ENCODE measurements around the gene ITSN1.

ITSN1 gene

DNA sequence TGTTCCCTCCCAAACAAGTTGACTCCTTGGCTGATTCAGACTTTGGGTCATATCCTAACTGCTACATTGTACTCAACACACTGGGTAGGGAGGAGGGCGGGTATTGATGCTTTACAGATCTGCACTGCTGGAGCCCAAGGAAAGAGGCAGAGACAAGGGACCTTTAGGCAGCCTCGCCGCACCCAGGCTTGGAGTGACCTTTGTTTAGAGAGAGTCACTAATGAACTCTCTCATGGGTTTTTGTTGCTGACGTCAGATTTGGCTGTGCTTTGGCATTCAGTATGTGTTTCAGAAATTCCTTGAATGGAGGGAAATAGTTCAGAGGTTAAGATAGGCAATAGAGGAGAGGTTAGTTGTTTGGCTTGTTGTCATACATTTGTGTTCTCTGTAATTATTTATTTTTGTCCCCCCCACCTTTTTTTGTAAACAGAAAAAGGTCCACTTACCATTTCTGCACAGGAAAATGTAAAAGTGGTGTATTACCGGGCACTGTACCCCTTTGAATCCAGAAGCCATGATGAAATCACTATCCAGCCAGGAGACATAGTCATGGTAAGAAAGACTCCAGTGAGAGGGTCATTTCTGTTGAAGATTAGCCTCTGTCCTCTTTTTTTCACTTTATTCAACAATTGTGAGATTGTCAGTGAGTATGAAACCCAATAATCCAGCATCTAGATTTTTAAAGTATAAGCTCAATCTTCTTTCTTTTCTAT, 157.2 kb downstream of the ITSN1 start:
- Histone ChIP-seq H3K9ac (ENCODE audit: low read depth in 1 of 2, low read length in 2 of 2) (no peak overlapping the region), H3K4me1 (ENCODE audit: control insufficient read depth in 1 of 2, insufficient read depth in 2 of 2, low read length in 2 of 2) (no peaks in the 10 kb centered on the region), H3K36me3 (ENCODE audit: control insufficient read depth in 1 of 2, insufficient read depth in 2 of 2, low read length in 2 of 2) (peaks cover 2 to 3% of the 10 kb centered on the region in 2 donors), H3K9me3 (ENCODE audit: control insufficient read depth in 1 of 2, low read length in 2 of 2) (no peaks in the 10 kb centered on the region), H3K4me3 (ENCODE audit: low read depth in 1 of 2, low read length in 2 of 2) (no peak overlapping the region), H3K27me3 (ENCODE audit: control insufficient read depth in 1 of 2, insufficient read depth in 2 of 2, low read length in 2 of 2) (no peaks in the 10 kb centered on the region), H3K27ac (ENCODE audit: low read depth, low read length) (no peak overlapping the region)

DNA sequence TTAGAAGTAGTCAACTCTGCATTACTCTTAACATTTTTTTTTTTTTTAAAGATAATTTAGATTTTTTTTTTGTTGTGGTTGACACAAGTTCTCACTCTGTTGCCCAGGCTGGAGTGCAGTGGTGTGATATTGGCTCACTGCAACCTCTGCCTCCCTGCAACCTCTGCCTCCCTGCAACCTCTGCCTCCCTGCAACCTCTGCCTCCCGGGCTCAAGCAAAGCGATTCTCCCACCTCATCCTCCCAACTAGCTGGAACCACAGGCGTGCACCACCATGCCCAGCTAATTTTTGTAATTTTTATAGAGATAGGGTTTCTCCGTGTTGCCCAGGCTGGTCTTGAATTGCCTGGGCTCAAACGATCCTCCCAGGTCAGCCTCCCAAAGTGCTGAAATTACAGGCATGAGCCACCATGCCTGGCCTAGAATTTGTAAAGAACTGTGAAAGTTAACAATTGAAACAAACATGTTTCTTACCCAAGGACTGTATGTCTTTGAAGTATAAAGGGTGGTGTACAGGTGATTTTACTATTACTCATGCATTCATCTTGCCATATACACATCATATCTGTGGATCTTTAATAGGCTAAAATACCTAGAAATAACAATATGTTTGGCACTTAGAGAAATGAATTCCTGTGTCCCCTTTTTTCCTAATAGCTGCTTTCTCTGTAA, 158.6 kb downstream of the ITSN1 start:
- Histone ChIP-seq H3K4me3 (ENCODE audit: low read depth in 1 of 2, low read length in 2 of 2) (no peak overlapping the region), H3K9ac (ENCODE audit: low read depth in 1 of 2, low read length in 2 of 2) (no peak overlapping the region), H3K27me3 (ENCODE audit: control insufficient read depth in 1 of 2, insufficient read depth in 2 of 2, low read length in 2 of 2) (no peaks in the 10 kb centered on the region), H3K36me3 (ENCODE audit: control insufficient read depth in 1 of 2, insufficient read depth in 2 of 2, low read length in 2 of 2) (peaks cover 0 to 3% of the 10 kb centered on the region in 2 donors), H3K4me1 (ENCODE audit: control insufficient read depth in 1 of 2, insufficient read depth in 2 of 2, low read length in 2 of 2) (no peaks in the 10 kb centered on the region), H3K27ac (ENCODE audit: low read depth, low read length) (no peak overlapping the region), H3K9me3 (ENCODE audit: control insufficient read depth in 1 of 2, low read length in 2 of 2) (no peaks in the 10 kb centered on the region)

DNA sequence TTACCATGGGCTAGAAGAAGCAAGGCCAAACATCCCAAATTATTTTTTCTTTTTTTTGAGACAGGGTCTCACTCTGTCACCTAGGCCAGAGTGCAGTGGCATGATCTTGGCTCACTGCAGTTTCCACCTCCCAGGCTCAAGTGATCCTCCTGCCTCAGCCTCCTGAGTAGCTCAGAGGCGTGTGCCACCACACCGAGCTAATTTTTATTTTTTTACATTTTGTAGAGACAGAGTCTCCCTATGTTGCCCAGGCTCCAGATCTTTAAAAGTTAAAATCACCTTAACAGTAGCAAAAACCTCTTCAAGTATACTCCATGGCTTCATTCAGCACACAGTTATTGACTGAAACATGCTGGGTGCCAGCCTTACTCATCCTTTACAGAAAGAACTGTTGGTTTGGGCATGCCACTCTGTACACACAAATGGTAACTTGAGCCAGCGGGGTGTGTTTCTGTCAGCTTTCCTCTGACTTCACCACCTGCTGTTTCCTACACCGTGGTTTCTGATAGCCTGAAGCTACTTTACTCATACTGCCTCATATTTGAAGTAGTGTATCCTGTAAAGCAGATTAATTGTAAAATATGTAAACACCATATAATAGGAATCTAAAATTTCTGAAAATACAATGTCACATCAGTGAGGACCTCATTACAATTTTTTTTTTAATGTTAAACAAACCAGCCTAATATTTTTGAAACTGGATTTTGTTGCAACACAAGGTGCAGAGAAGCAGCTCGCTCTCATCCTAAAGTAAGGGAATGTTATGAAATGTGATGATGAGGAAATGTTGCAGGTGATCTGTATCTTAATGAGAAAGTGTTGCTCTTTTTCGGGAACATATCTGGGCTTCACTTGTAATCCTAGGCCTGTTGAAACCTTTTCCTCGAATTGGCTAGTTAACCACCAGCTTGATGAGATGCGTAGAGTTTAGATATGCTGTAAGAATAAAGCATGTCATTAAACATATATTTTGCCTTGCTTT, 159.4 kb downstream of the ITSN1 start:
- no peak overlapping the region for H3K27ac ChIP-seq (ENCODE audit: low read depth, low read length)
- H3K9me3 ChIP-seq (ENCODE audit: control insufficient read depth in 1 of 2, low read length in 2 of 2), result no peaks in the 10 kb centered on the region

DNA sequence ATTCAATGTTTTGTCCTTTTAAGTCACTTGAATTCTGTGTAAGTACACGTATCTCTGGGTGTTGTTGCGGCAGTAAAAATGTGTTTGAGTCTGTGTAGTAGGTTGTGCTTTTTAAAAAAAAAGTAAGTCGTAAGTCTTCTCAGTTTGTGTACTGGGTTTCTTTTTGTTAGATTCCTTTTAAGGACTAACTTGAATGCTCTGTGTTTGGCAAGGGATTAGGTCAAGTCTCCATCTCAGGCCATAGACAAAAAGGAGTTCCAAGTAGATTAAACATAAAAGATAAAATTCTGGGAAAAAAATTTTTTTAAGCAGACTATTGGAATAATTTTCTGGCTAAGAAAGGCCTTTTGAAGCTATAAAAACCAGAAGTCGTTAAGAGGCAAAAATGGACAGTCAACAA, 160.2 kb downstream of the ITSN1 start:
- peaks cover 0 to 3% of the 10 kb centered on the region in 2 donors for H3K36me3 ChIP-seq (ENCODE audit: control insufficient read depth in 1 of 2, insufficient read depth in 2 of 2, low read length in 2 of 2)
- H3K4me1 ChIP-seq (ENCODE audit: control insufficient read depth in 1 of 2, insufficient read depth in 2 of 2, low read length in 2 of 2), result no peaks in the 10 kb centered on the region
- no peak overlapping the region for H3K4me3 ChIP-seq (ENCODE audit: low read depth in 1 of 2, low read length in 2 of 2)
- no peaks in the 10 kb centered on the region for H3K9me3 ChIP-seq (ENCODE audit: control insufficient read depth in 1 of 2, low read length in 2 of 2)
- no peaks in the 10 kb centered on the region for H3K27me3 ChIP-seq (ENCODE audit: control insufficient read depth in 1 of 2, insufficient read depth in 2 of 2, low read length in 2 of 2)
- no peak overlapping the region for H3K9ac ChIP-seq (ENCODE audit: low read depth in 1 of 2, low read length in 2 of 2)
- no peak overlapping the region for H3K27ac ChIP-seq (ENCODE audit: low read depth, low read length)

More for the DNA sequence above, 159.4 kb downstream of the ITSN1 start:
- H3K9ac ChIP-seq (ENCODE audit: low read depth in 1 of 2, low read length in 2 of 2), result no peak overlapping the region
- H3K36me3 ChIP-seq (ENCODE audit: control insufficient read depth in 1 of 2, insufficient read depth in 2 of 2, low read length in 2 of 2), result peaks cover 0 to 3% of the 10 kb centered on the region in 2 donors
- H3K4me1 ChIP-seq (ENCODE audit: control insufficient read depth in 1 of 2, insufficient read depth in 2 of 2, low read length in 2 of 2), result no peaks in the 10 kb centered on the region
- no peaks in the 10 kb centered on the region for H3K27me3 ChIP-seq (ENCODE audit: control insufficient read depth in 1 of 2, insufficient read depth in 2 of 2, low read length in 2 of 2)
- H3K4me3 ChIP-seq (ENCODE audit: low read depth in 1 of 2, low read length in 2 of 2), result no peak overlapping the region

DNA sequence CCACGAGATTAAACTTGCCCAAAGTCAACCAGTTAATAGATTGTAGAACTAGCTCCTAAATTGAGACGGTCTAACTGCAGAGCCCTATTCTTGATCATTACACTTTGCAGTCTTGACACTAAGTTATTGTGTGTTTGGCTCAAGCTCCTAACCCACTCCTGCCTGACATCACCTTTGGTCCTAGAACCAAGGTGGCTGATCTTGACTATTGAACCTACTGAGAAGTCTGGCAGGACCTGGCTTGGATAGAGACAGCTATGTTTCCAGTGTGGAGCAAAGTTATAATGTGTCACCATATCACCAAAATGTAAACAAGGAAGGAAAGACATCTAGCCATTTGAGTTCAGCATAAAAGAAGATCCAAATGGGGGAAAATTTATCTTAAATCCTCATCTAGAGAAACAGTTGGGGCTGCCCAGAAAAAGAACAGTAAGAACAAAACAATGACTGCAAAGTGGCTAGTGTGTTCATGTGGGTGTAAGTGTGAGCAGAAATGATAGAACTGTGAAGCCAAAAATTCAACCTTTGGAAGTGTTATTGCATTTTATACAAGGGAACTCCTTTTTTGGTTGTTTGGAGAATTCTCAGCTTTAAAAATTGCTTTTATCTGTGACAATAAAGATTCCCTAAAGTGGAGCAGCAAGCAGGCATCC, 166.5 kb downstream of the ITSN1 start:
- H3K9ac ChIP-seq (ENCODE audit: low read depth in 1 of 2, low read length in 2 of 2), result no peak overlapping the region
- no peaks in the 10 kb centered on the region for H3K4me1 ChIP-seq (ENCODE audit: control insufficient read depth in 1 of 2, insufficient read depth in 2 of 2, low read length in 2 of 2)
- H3K9me3 ChIP-seq (ENCODE audit: control insufficient read depth in 1 of 2, low read length in 2 of 2), result no peaks in the 10 kb centered on the region
- H3K27ac ChIP-seq (ENCODE audit: low read depth, low read length), result no peak overlapping the region
- H3K27me3 ChIP-seq (ENCODE audit: control insufficient read depth in 1 of 2, insufficient read depth in 2 of 2, low read length in 2 of 2), result no peaks in the 10 kb centered on the region
- H3K36me3 ChIP-seq (ENCODE audit: control insufficient read depth in 1 of 2, insufficient read depth in 2 of 2, low read length in 2 of 2), result peaks cover under 1 to 3% of the 10 kb centered on the region in 2 donors
- H3K4me3 ChIP-seq (ENCODE audit: low read depth in 1 of 2, low read length in 2 of 2), result no peak overlapping the region

GRCh38 chr21:33810766-33811165, 168.5 kb downstream of the ITSN1 start:
- no peaks in the 10 kb centered on the region for H3K27me3 ChIP-seq (ENCODE audit: control insufficient read depth in 1 of 2, insufficient read depth in 2 of 2, low read length in 2 of 2)
- H3K4me1 ChIP-seq (ENCODE audit: control insufficient read depth in 1 of 2, insufficient read depth in 2 of 2, low read length in 2 of 2), result no peaks in the 10 kb centered on the region
- no peak overlapping the region for H3K27ac ChIP-seq (ENCODE audit: low read depth, low read length)
- H3K36me3 ChIP-seq (ENCODE audit: control insufficient read depth in 1 of 2, insufficient read depth in 2 of 2, low read length in 2 of 2), result peaks cover 4 to 5% of the 10 kb centered on the region in 2 donors
- H3K4me3 ChIP-seq (ENCODE audit: low read depth in 1 of 2, low read length in 2 of 2), result no peak overlapping the region
- no peaks in the 10 kb centered on the region for H3K9me3 ChIP-seq (ENCODE audit: control insufficient read depth in 1 of 2, low read length in 2 of 2)
- no peak overlapping the region for H3K9ac ChIP-seq (ENCODE audit: low read depth in 1 of 2, low read length in 2 of 2)

- H3K4me3 ChIP-seq (ENCODE audit: low read depth in 1 of 2, low read length in 2 of 2), result no peak overlapping the region
- no peaks in the 10 kb centered on the region for H3K27me3 ChIP-seq (ENCODE audit: control insufficient read depth in 1 of 2, insufficient read depth in 2 of 2, low read length in 2 of 2)
- no peak overlapping the region for H3K27ac ChIP-seq (ENCODE audit: low read depth, low read length)
- H3K9me3 ChIP-seq (ENCODE audit: control insufficient read depth in 1 of 2, low read length in 2 of 2), result no peaks in the 10 kb centered on the region
- H3K4me1 ChIP-seq (ENCODE audit: control insufficient read depth in 1 of 2, insufficient read depth in 2 of 2, low read length in 2 of 2), result no peaks in the 10 kb centered on the region
- H3K9ac ChIP-seq (ENCODE audit: low read depth in 1 of 2, low read length in 2 of 2), result no peak overlapping the region
- peaks cover 4 to 5% of the 10 kb centered on the region in 2 donors for H3K36me3 ChIP-seq (ENCODE audit: control insufficient read depth in 1 of 2, insufficient read depth in 2 of 2, low read length in 2 of 2)
These were observed 169.1 kb downstream of the ITSN1 start for GRCh38 chr21:33811167-33812010.

- Histone ChIP-seq H3K4me3 (ENCODE audit: low read depth in 1 of 2, low read length in 2 of 2) (no peak overlapping the region), H3K4me1 (ENCODE audit: control insufficient read depth in 1 of 2, insufficient read depth in 2 of 2, low read length in 2 of 2) (no peaks in the 10 kb centered on the region), H3K9me3 (ENCODE audit: control insufficient read depth in 1 of 2, low read length in 2 of 2) (no peaks in the 10 kb centered on the region), H3K9ac (ENCODE audit: low read depth in 1 of 2, low read length in 2 of 2) (no peak overlapping the region), H3K27ac (ENCODE audit: low read depth, low read length) (no peak overlapping the region), H3K36me3 (ENCODE audit: control insufficient read depth in 1 of 2, insufficient read depth in 2 of 2, low read length in 2 of 2) (peaks cover 4 to 5% of the 10 kb centered on the region in 2 donors), H3K27me3 (ENCODE audit: control insufficient read depth in 1 of 2, insufficient read depth in 2 of 2, low read length in 2 of 2) (no peaks in the 10 kb centered on the region)
These were observed 171.6 kb downstream of the ITSN1 start for GRCh38 chr21:33813832-33814365.

GRCh38 chr21:33815143-33815707, 172.9 kb downstream of the ITSN1 start:
- Histone ChIP-seq H3K9me3 (ENCODE audit: control insufficient read depth in 1 of 2, low read length in 2 of 2) (no peaks in the 10 kb centered on the region), H3K9ac (ENCODE audit: low read depth in 1 of 2, low read length in 2 of 2) (no peak overlapping the region), H3K4me1 (ENCODE audit: control insufficient read depth in 1 of 2, insufficient read depth in 2 of 2, low read length in 2 of 2) (no peaks in the 10 kb centered on the region), H3K27me3 (ENCODE audit: control insufficient read depth in 1 of 2, insufficient read depth in 2 of 2, low read length in 2 of 2) (no peaks in the 10 kb centered on the region), H3K4me3 (ENCODE audit: low read depth in 1 of 2, low read length in 2 of 2) (no peak overlapping the region), H3K27ac (ENCODE audit: low read depth, low read length) (no peak overlapping the region), H3K36me3 (ENCODE audit: control insufficient read depth in 1 of 2, insufficient read depth in 2 of 2, low read length in 2 of 2) (peaks cover 4 to 5% of the 10 kb centered on the region in 2 donors)

Measured in duodenal mucosa (tissue), 2 donors.